Panc1 (cell line): ENCODE measurements around the gene C4orf33. TPM values are rescaled to one million over a fixed set of nuclear protein-coding genes. Genes with fewer than 3 reads are reported as not detected.

Source experiments
- ATAC-seq: fragments of 200-7000 bp; cut with Tn5 transposase; 2 replicates; pipeline ENCODE4 v1.9.1; 2020; ENCODE audit warnings: mild to moderate bottlenecking, moderate library complexity
- BruUV-seq: library from RNA; stranded (reverse); fragments of 400-500 nt; replicated peaks from 2 replicates; lab custom pipeline; 2021; lab: Mats Ljungman, UMichigan
- CTCF ChIA-PET: fragments of 300-600 bp; sonication (Branson Sonifier 250); formaldehyde crosslinking; loops from one replicate; lab custom pipeline; 2022; ENCODE audit warnings: antibody characterized with exemption; lab: Charles Lee
- POLR2A ChIA-PET: fragments of 300-600 bp; sonication (Branson Sonifier 250); formaldehyde crosslinking; loops from one replicate; lab custom pipeline; 2022; ENCODE audit warnings: antibody characterized with exemption; lab: Charles Lee
- DNase-seq: peaks from one replicate; pipeline ENCODE4 v3.0.0-alpha.2; 2010; ENCODE audit warnings: low read depth, low spot score
- H3K27ac ChIP-seq: 2 replicates; pipeline ENCODE4 v1.5.1; 2011; ENCODE audit warnings: mild to moderate bottlenecking, low read length, inconsistent platforms
- H3K27me3 ChIP-seq: fragments of 200-500 bp; sonication (Bioruptor generic); 2 replicates; pipeline ENCODE4 v1.6.0; 2014; ENCODE audit warnings: low read length, inconsistent platforms; ENCODE audit not compliant: control insufficient read depth, insufficient read depth
- H3K36me3 ChIP-seq: fragments of 200-500 bp; sonication (Bioruptor generic); 2 replicates; pipeline ENCODE4 v1.5.1; 2014; ENCODE audit warnings: inconsistent platforms, mild to moderate bottlenecking, low read length, moderate library complexity; ENCODE audit not compliant: control insufficient read depth, insufficient read depth
- H3K4me1 ChIP-seq: 2 replicates; pipeline ENCODE4 v1.5.1; 2011; ENCODE audit warnings: inconsistent platforms, mild to moderate bottlenecking, low read length, moderate library complexity; ENCODE audit not compliant: control insufficient read depth, insufficient read depth
- H3K4me3 ChIP-seq, 2 experiments: 2 replicates each; pipeline ENCODE4 v1.5.1; 2011 to 2012; ENCODE audit warnings: low read depth in 2 of 2, low read length in 2 of 2, mild to moderate bottlenecking in 2 of 2, inconsistent platforms in 1 of 2, moderate library complexity in 1 of 2
- H3K9me3 ChIP-seq: fragments of 200-500 bp; sonication (Bioruptor generic); 2 replicates; pipeline ENCODE4 v1.5.1; 2014; ENCODE audit warnings: low read depth, mild to moderate bottlenecking, inconsistent platforms, low read length, moderate library complexity; ENCODE audit not compliant: control insufficient read depth, insufficient read depth
- POLR2AphosphoS5 ChIP-seq: IDR thresholded peaks from 2 replicates; pipeline ENCODE4 v1.6.1; 2012; ENCODE audit warnings: mild to moderate bottlenecking, low read depth, low read length, moderate library complexity
- REST ChIP-seq, 2 experiments: IDR thresholded peaks; 2 replicates each; pipeline ENCODE4 v1.6.1; 2011 to 2012; ENCODE audit warnings: low read depth in 2 of 2, control low read depth in 1 of 2, low read length in 1 of 2, mild to moderate bottlenecking in 1 of 2, moderate library complexity in 1 of 2; ENCODE audit not compliant: insufficient read depth in 1 of 2
- SIN3A ChIP-seq: IDR thresholded peaks from 2 replicates; pipeline ENCODE4 v1.6.1; 2012; ENCODE audit warnings: low read depth, mild to moderate bottlenecking, low read length, moderate library complexity, borderline replicate concordance; ENCODE audit not compliant: insufficient read depth
- TCF7L2 ChIP-seq: IDR thresholded peaks from 2 replicates; pipeline ENCODE4 v1.6.1; 2011; ENCODE audit warnings: mild to moderate bottlenecking, low read depth, low read length, inconsistent platforms
- in situ Hi-C: cut with HindIII; loops from 2 replicates; pipeline ENCODE4 v1.10.0; 2016; ENCODE audit warnings: low sequenced_read_pairs, low pct_unique_long_range_greater_than_20kb
- intact Hi-C: fragments of 100-400 bp; cut with micrococcal nuclease; formaldehyde crosslinking; loops from one replicate; pipeline ENCODE4 v1.10.0; 2022; ENCODE audit not compliant: unreplicated experiment
- total RNA-seq: library from RNA; stranded (reverse); gene quantifications from one replicate; pipeline ENCODE4 v1.2.1, GENCODE V29; 2021; ENCODE audit not compliant: unreplicated experiment
- TF ChIP-seq, protein P1 (sequence below): fragments of 450-650 bp; IDR thresholded peaks from 2 replicates; pipeline ENCODE4 v1.5.1; 2017; ENCODE audit warnings: mild to moderate bottlenecking

The C4orf33 gene
- total RNA-seq, 1 experiment from 2014 or later: 11.4 TPM

GRCh38 chr4:129094347-129094746 lies 1.6 kb upstream of the C4orf33 start:
- no TSS peak for BruUV-seq
- no peak for TF ChIP-seq TCF7L2
- no peak for TF ChIP-seq REST (IDR thresholded peaks at IDR 0.05; ENCODE audit: insufficient read depth in 1 of 2, low read depth in 2 of 2, low read length in 1 of 2)
- TF ChIP-seq SIN3A: no peak
- no peak for TF ChIP-seq POLR2AphosphoS5
- TF ChIP-seq, protein P1, sequence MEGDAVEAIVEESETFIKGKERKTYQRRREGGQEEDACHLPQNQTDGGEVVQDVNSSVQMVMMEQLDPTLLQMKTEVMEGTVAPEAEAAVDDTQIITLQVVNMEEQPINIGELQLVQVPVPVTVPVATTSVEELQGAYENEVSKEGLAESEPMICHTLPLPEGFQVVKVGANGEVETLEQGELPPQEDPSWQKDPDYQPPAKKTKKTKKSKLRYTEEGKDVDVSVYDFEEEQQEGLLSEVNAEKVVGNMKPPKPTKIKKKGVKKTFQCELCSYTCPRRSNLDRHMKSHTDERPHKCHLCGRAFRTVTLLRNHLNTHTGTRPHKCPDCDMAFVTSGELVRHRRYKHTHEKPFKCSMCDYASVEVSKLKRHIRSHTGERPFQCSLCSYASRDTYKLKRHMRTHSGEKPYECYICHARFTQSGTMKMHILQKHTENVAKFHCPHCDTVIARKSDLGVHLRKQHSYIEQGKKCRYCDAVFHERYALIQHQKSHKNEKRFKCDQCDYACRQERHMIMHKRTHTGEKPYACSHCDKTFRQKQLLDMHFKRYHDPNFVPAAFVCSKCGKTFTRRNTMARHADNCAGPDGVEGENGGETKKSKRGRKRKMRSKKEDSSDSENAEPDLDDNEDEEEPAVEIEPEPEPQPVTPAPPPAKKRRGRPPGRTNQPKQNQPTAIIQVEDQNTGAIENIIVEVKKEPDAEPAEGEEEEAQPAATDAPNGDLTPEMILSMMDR: no peak
- intact Hi-C loops (no loop called here), in situ Hi-C loops (no loop called here)
- no peaks in the 10 kb centered on the region for H3K27me3 ChIP-seq
- DNase-seq: no peak
- ATAC-seq: no peak
- H3K9me3 ChIP-seq: no peaks in the 10 kb centered on the region
- no peak overlapping the region for H3K27ac ChIP-seq
- ChIA-PET CTCF (no interaction called here), POLR2A (no interaction called here)
- H3K36me3 ChIP-seq: no peaks in the 10 kb centered on the region; the same call in 1 of the 2 replicates
- H3K4me1 ChIP-seq: peaks cover 10% of the 10 kb centered on the region; the same call in 1 of the 2 replicates
- peak overlapping the region in 1 of 2 experiments; percentile 88; a peak in 1 of 4 replicates for H3K4me3 ChIP-seq

DNA sequence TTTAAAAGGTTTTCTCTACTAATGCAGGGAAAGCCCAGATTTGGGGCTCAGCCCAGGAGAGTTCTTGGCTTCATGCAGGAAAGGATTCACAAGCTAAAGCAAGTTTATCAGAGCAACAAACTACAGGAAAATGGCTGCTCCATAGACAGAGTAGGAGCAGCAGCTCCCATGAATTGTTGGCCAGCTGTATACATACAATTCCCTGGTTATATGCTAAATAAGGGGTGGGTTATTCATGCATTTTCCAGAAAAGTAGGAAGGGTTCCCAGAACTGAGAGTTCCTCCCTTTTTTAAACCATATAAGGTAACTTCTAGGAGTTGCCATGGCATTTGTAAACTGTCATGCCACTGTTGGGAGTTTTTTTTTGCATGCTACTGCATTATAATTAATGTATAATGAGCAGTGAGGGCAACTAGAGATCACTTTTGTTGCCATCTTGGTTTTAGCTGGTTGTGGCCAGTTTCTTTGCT lies 2.6 kb downstream of the C4orf33 start:
- CTCF ChIA-PET: no interaction called here
- POLR2A ChIA-PET: no interaction called here
- no peak overlapping the region for H3K27ac ChIP-seq
- no peaks in the 10 kb centered on the region for H3K27me3 ChIP-seq
- H3K9me3 ChIP-seq: no peaks in the 10 kb centered on the region
- no peak overlapping the region for H3K4me3 ChIP-seq
- TF ChIP-seq REST (IDR thresholded peaks at IDR 0.05; ENCODE audit: insufficient read depth in 1 of 2, low read depth in 2 of 2, low read length in 1 of 2) (no peak), TCF7L2 (no peak), POLR2AphosphoS5 (no peak), SIN3A (no peak)
- TF ChIP-seq, protein P1: no peak
- DNase-seq (no peak), ATAC-seq (no peak)
- no peaks in the 10 kb centered on the region for H3K36me3 ChIP-seq
- no TSS peak for BruUV-seq
- intact Hi-C loops (no loop called here), in situ Hi-C loops (no loop called here)
- H3K4me1 ChIP-seq: peaks cover 8% of the 10 kb centered on the region; the same call in 1 of the 2 replicates
